HEK293 (cell line): ENCODE results near the gene XPR1.

ENCODE experiments used
- CTCF ChIA-PET: fragments of 350-600 bp; formaldehyde crosslinking; extraction: SDS; loops from one replicate; lab custom pipeline; 2021; ENCODE audit warnings: antibody characterized with exemption; lab: Yijun Ruan, JAX
- POLR2A ChIA-PET: fragments of 300-600 bp; formaldehyde crosslinking; extraction: SDS; loops from one replicate; lab custom pipeline; 2020; ENCODE audit warnings: antibody characterized with exemption, inconsistent platforms; lab: Yijun Ruan, JAX
- H3K27ac ChIP-seq: fragments of 200-500 bp; sonication (Bioruptor generic); 2 replicates; pipeline ENCODE4 v1.5.1; 2014; ENCODE audit warnings: low read depth, low read length, control low read depth, inconsistent platforms; ENCODE audit errors: extremely low read depth
- H3K36me3 ChIP-seq, 2 experiments: fragments of 200-500 bp in 1 of 2; sonication (Bioruptor generic) in 1 of 2; 1 replicate in 1 of 2; 2 replicates in 1 of 2; pipeline ENCODE4 v1.5.1; 2014 to 2017; ENCODE audit warnings: inconsistent platforms in 2 of 2, low read length in 2 of 2; ENCODE audit not compliant: control insufficient read depth in 2 of 2, insufficient read depth in 1 of 2
- H3K4me1 ChIP-seq: fragments of 200-500 bp; sonication (Bioruptor generic); 2 replicates; pipeline ENCODE4 v1.5.1; 2014; ENCODE audit warnings: mild to moderate bottlenecking, low read length, inconsistent platforms; ENCODE audit not compliant: control insufficient read depth, insufficient read depth
- H3K4me3 ChIP-seq: 2 replicates; pipeline ENCODE4 v1.5.1; 2011; ENCODE audit warnings: low read depth, mild to moderate bottlenecking, control low read depth, low read length, moderate library complexity
- H3K9me3 ChIP-seq: fragments of 200-500 bp; sonication (Bioruptor generic); 2 replicates; pipeline ENCODE4 v1.5.1; 2014; ENCODE audit warnings: low read depth, low read length, inconsistent platforms; ENCODE audit not compliant: control insufficient read depth, insufficient read depth
- BCL11B ChIP-seq: fragments of 450-650 bp; formaldehyde crosslinking; IDR thresholded peaks from 2 replicates; pipeline ENCODE4 v1.5.1; 2016; ENCODE audit warnings: low read depth, missing biosample characterization, missing genetic modification characterization
- KLF1 ChIP-seq: fragments of 450-650 bp; formaldehyde crosslinking; IDR thresholded peaks from 2 replicates; pipeline ENCODE4 v1.5.1; 2016; ENCODE audit warnings: missing biosample characterization, missing genetic modification characterization
- KLF7 ChIP-seq: fragments of 450-650 bp; formaldehyde crosslinking; IDR thresholded peaks from 2 replicates; pipeline ENCODE4 v1.5.1; 2016; ENCODE audit warnings: missing biosample characterization, missing genetic modification characterization, borderline replicate concordance
- OSR2 ChIP-seq: fragments of 450-650 bp; formaldehyde crosslinking; IDR thresholded peaks from 2 replicates; pipeline ENCODE4 v1.5.1; 2016; ENCODE audit warnings: missing biosample characterization, missing genetic modification characterization
- PRDM1 ChIP-seq: fragments of 450-650 bp; formaldehyde crosslinking; IDR thresholded peaks from 2 replicates; pipeline ENCODE4; 2016; ENCODE audit warnings: missing biosample characterization, missing genetic modification characterization
- SCRT2 ChIP-seq: fragments of 450-650 bp; formaldehyde crosslinking; IDR thresholded peaks from 2 replicates; pipeline ENCODE4 v1.5.1; 2016; ENCODE audit warnings: missing biosample characterization, missing genetic modification characterization
- SP3 ChIP-seq: fragments of 450-650 bp; formaldehyde crosslinking; IDR thresholded peaks from 2 replicates; pipeline ENCODE4 v1.5.1; 2016; ENCODE audit warnings: missing biosample characterization, missing genetic modification characterization
- ZFP69B ChIP-seq: fragments of 450-650 bp; formaldehyde crosslinking; IDR thresholded peaks from 2 replicates; pipeline ENCODE4 v1.5.1; 2016; ENCODE audit warnings: missing biosample characterization, missing genetic modification characterization
- ZNF311 ChIP-seq: fragments of 450-650 bp; formaldehyde crosslinking; IDR thresholded peaks from 2 replicates; pipeline ENCODE4 v1.5.1; 2017; ENCODE audit warnings: missing biosample characterization, missing genetic modification characterization, borderline replicate concordance
- ZNF398 ChIP-seq: fragments of 450-650 bp; formaldehyde crosslinking; IDR thresholded peaks from 2 replicates; pipeline ENCODE4 v1.5.1; 2017; ENCODE audit warnings: missing biosample characterization, missing genetic modification characterization
- ZNF426 ChIP-seq: fragments of 450-650 bp; formaldehyde crosslinking; IDR thresholded peaks from 2 replicates; pipeline ENCODE4 v1.5.1; 2017; ENCODE audit warnings: missing biosample characterization, missing genetic modification characterization, mild to moderate bottlenecking, inconsistent platforms, moderate library complexity
- ZNF654 ChIP-seq: fragments of 450-650 bp; formaldehyde crosslinking; IDR thresholded peaks from 2 replicates; pipeline ENCODE4 v1.5.1; 2016; ENCODE audit warnings: low read depth, missing biosample characterization, missing genetic modification characterization
- ZNF660 ChIP-seq: fragments of 450-650 bp; IDR thresholded peaks from 2 replicates; pipeline ENCODE4 v1.5.1; 2018; ENCODE audit warnings: missing biosample characterization, mild to moderate bottlenecking, missing genetic modification characterization

XPR1 gene

GRCh38 chr1:180769889-180770288 is 138.1 kb downstream of the XPR1 start:
- no peak for TF ChIP-seq ZNF311
- no peak for TF ChIP-seq ZNF426 (tag by site-specific recombination)
- TF ChIP-seq OSR2 (tag by site-specific recombination), result no peak
- TF ChIP-seq SP3 (tag by site-specific recombination), result no peak
- TF ChIP-seq KLF7 (tag by site-specific recombination), result no peak
- no peak for TF ChIP-seq ZNF660
- Histone ChIP-seq H3K9me3 (no peaks in the 10 kb centered on the region), H3K4me1 (no peaks in the 10 kb centered on the region), H3K27ac (no peak overlapping the region), H3K36me3 (no peaks in the 10 kb centered on the region), H3K4me3 (no peak overlapping the region)
- ChIA-PET CTCF (no interaction called here), POLR2A (no interaction called here)

GRCh38 chr1:180773210-180773865 is 141.5 kb downstream of the XPR1 start:
- no peaks in the 10 kb centered on the region for H3K4me1 ChIP-seq
- ChIA-PET POLR2A (no interaction called here), CTCF (no interaction called here)
- no peaks in the 10 kb centered on the region for H3K36me3 ChIP-seq
- no peak overlapping the region for H3K27ac ChIP-seq
- no peak overlapping the region for H3K4me3 ChIP-seq
- TF ChIP-seq ZFP69B (no peak), PRDM1 (tag by site-specific recombination) (0 out of 2 replicates have a peak, but pooled peaks have one; percentile 36)
- H3K9me3 ChIP-seq, result no peaks in the 10 kb centered on the region

- ChIA-PET POLR2A (no interaction called here), CTCF (no interaction called here)
Observed at GRCh38 chr1:180775801-180776200, 144.0 kb downstream of the XPR1 start.

GRCh38 chr1:180777072-180777689 is 145.4 kb downstream of the XPR1 start:
- no peaks in the 10 kb centered on the region for H3K4me1 ChIP-seq
- no peak overlapping the region for H3K27ac ChIP-seq
- no peaks in the 10 kb centered on the region for H3K9me3 ChIP-seq
- POLR2A ChIA-PET, result no interaction called here
- TF ChIP-seq SCRT2 (tag by site-specific recombination) (0 out of 2 replicates have a peak, but pooled peaks have one; percentile 19), BCL11B (tag by site-specific recombination) (no peak)
- TF ChIP-seq, all 188 proteins: peak for 1
- Histone ChIP-seq H3K4me3 (no peak overlapping the region), H3K36me3 (no peaks in the 10 kb centered on the region)
- CTCF ChIA-PET, result interaction anchor here (0.9 kb wide), 1 partner anchor 894 kb away, joined by 6 read pairs; no protein-coding TSS in a partner anchor

More at GRCh38 chr1:180775801-180776200, 144.0 kb downstream of the XPR1 start:
- TF ChIP-seq ZNF398, result no peak
- Histone ChIP-seq H3K36me3 (no peaks in the 10 kb centered on the region), H3K4me3 (no peak overlapping the region), H3K4me1 (no peaks in the 10 kb centered on the region), H3K27ac (no peak overlapping the region), H3K9me3 (no peaks in the 10 kb centered on the region)

- no peaks in the 10 kb centered on the region for H3K9me3 ChIP-seq
- H3K4me1 ChIP-seq, result no peaks in the 10 kb centered on the region
- TF ChIP-seq ZNF654 (peak; percentile 14; the same call in 1 of the 2 replicates), KLF1 (tag by site-specific recombination) (no peak)
- POLR2A ChIA-PET, result no interaction called here
- no peak overlapping the region for H3K27ac ChIP-seq
- CTCF ChIA-PET, result interaction anchor here (0.7 to 0.9 kb wide), 2 partner anchors 22 to 240 kb away, joined by 3 to 4 read pairs; no protein-coding TSS in a partner anchor
- no peaks in the 10 kb centered on the region for H3K36me3 ChIP-seq
- no peak overlapping the region for H3K4me3 ChIP-seq
Observed at GRCh38 chr1:180778782-180779398, 147.1 kb downstream of the XPR1 start.
